ENCODE data around the gene HSD17B12.

DNA sequence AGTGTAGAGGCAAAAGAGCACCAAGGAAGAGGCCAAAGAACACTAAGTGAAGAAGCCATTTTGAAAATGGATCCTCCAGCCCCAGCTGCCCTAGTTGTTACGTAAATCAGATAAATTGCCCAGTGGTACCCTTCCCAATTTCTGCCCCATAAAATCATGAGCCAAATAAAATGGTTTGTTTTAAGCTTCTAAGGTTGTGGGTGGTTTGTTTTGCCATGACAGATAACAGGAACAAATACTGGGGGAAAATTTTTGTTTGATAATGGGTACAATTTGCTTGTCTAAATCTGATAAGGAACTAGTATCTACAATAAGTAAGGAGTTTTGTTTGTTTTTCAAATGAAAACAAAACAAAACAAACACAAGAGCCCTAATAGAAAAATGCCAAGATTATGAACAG, 30.6 kb upstream of the HSD17B12 start:
- no peak for TF ChIP-seq CTCF (IDR thresholded peaks at IDR 0.05; ENCODE audit: poor library complexity, severe bottlenecking)
- TF ChIP-seq MXI1 (conservative IDR thresholded peaks at IDR 0.05; ENCODE audit: poor library complexity, severe bottlenecking): no peak
- no peak for TF ChIP-seq RAD21 (conservative IDR thresholded peaks at IDR 0.05)

Data from neural cell (in vitro differentiated cells).